Ishikawa (cell line): ENCODE results near the gene SORCS3.

Experiments
- CEBPB ChIP-seq: IDR thresholded peaks from 2 replicates; pipeline ENCODE4 v1.6.1; 2012
- CREB1 ChIP-seq: IDR thresholded peaks from 2 replicates; pipeline ENCODE4 v1.6.1; 2012; ENCODE audit warnings: low read depth
- EGR1 ChIP-seq: IDR thresholded peaks from 2 replicates; pipeline ENCODE4 v1.6.1; 2012
- EP300 ChIP-seq: IDR thresholded peaks from 2 replicates; pipeline ENCODE4 v1.6.1; 2012; ENCODE audit warnings: borderline replicate concordance
- FOXM1 ChIP-seq: IDR thresholded peaks from 2 replicates; pipeline ENCODE4 v1.6.1; 2012; ENCODE audit warnings: low read depth, borderline replicate concordance
- MAX ChIP-seq: IDR thresholded peaks from 2 replicates; pipeline ENCODE4 v1.6.1; 2012
- NFIC ChIP-seq: IDR thresholded peaks from 2 replicates; pipeline ENCODE4 v1.6.1; 2012
- RAD21 ChIP-seq: IDR thresholded peaks from 2 replicates; pipeline ENCODE4 v1.6.1; 2012; ENCODE audit warnings: low read depth
- REST ChIP-seq: IDR thresholded peaks from 2 replicates; pipeline ENCODE4 v1.6.1; 2012; ENCODE audit warnings: low read depth, mild to moderate bottlenecking
- TAF1 ChIP-seq: IDR thresholded peaks from 2 replicates; pipeline ENCODE4 v1.6.1; 2012; ENCODE audit warnings: low read depth, mild to moderate bottlenecking
- TCF12 ChIP-seq: IDR thresholded peaks from 2 replicates; pipeline ENCODE4 v1.6.1; 2012; ENCODE audit warnings: low read depth
- TEAD4 ChIP-seq: IDR thresholded peaks from 2 replicates; pipeline ENCODE4 v1.6.1; 2012
- USF1 ChIP-seq: IDR thresholded peaks from 2 replicates; pipeline ENCODE4 v1.6.1; 2012
- YY1 ChIP-seq: IDR thresholded peaks from 2 replicates; pipeline ENCODE4 v1.6.1; 2012; ENCODE audit warnings: low read depth
- ZBTB7A ChIP-seq: IDR thresholded peaks from 2 replicates; pipeline ENCODE4 v1.6.1; 2012; ENCODE audit warnings: low read depth

SORCS3 gene

GRCh38 chr10:104608091-104608828 lies 32.8 kb upstream of the SORCS3 start:
- no peak for TF ChIP-seq RAD21
- no peak for TF ChIP-seq NFIC
- TF ChIP-seq YY1: no peak
- no peak for TF ChIP-seq TAF1
- no peak for TF ChIP-seq USF1
- no peak for TF ChIP-seq REST
- TF ChIP-seq TEAD4: no peak
- TF ChIP-seq MAX: no peak
- no peak for TF ChIP-seq CREB1
- TF ChIP-seq ZBTB7A: no peak
- no peak for TF ChIP-seq FOXM1
- no peak for TF ChIP-seq CEBPB
- no peak for TF ChIP-seq EP300
- TF ChIP-seq TCF12: no peak
- no peak for TF ChIP-seq EGR1

GRCh38 chr10:104612571-104613205 lies 28.4 kb upstream of the SORCS3 start:
- TF ChIP-seq CEBPB: no peak
- no peak for TF ChIP-seq MAX
- TF ChIP-seq EP300: no peak
- TF ChIP-seq TAF1: no peak
- no peak for TF ChIP-seq FOXM1
- no peak for TF ChIP-seq TEAD4
- TF ChIP-seq USF1: no peak
- TF ChIP-seq EGR1: no peak

- TF ChIP-seq CEBPB (no peak), CREB1 (no peak), REST (no peak), ZBTB7A (no peak), TCF12 (no peak), FOXM1 (no peak), NFIC (no peak), EGR1 (no peak), RAD21 (no peak), USF1 (no peak), MAX (no peak), TAF1 (no peak), EP300 (no peak), YY1 (no peak), TEAD4 (no peak)
These were observed 27.7 kb upstream of the SORCS3 start for GRCh38 chr10:104613406-104613805.

- TF ChIP-seq TAF1 (no peak), RAD21 (peak; percentile 54)
These were observed 26.8 kb upstream of the SORCS3 start for GRCh38 chr10:104614245-104614831.

GRCh38 chr10:104615136-104615535 lies 26.0 kb upstream of the SORCS3 start:
- TF ChIP-seq EGR1: no peak
- TF ChIP-seq CEBPB: no peak
- TF ChIP-seq TEAD4: no peak
- TF ChIP-seq REST: no peak
- no peak for TF ChIP-seq MAX
- TF ChIP-seq TCF12: no peak
- no peak for TF ChIP-seq TAF1
- TF ChIP-seq RAD21: no peak
- TF ChIP-seq USF1: no peak
- no peak for TF ChIP-seq ZBTB7A
- no peak for TF ChIP-seq YY1
